Measurements from ENCODE around the gene RNF217.

- TF ChIP-seq CTCF (IDR thresholded peaks at IDR 0.05): no peak
- no peak for TF ChIP-seq POLR2AphosphoS5 (IDR thresholded peaks at IDR 0.05)
- no peak for TF ChIP-seq EP300 (IDR thresholded peaks at IDR 0.05; ENCODE audit: low read depth)
- TF ChIP-seq POLR2A (IDR thresholded peaks at IDR 0.05): no peak
Observed at GRCh38 chr6:124986164-124986563, 23.9 kb downstream of the RNF217 start.

All from transverse colon (tissue), 4 donors.